Gastroesophageal sphincter (tissue), 4 donors: ENCODE results near the gene CAMTA2. TPM values are rescaled to one million over a fixed set of nuclear protein-coding genes. Genes with fewer than 3 reads are reported as not detected.

Experiments used
- ATAC-seq: fragments of 150-250 bp; one replicate; pipeline ENCODE4 v1.9.1; 2016; ENCODE audit warnings: mild to moderate bottlenecking, moderate library complexity
- H3K27ac ChIP-seq, 4 donors: fragments of 200-600 bp; sonication (generic) in 3 of 4; 1 replicate in 3 of 4; 2 replicates in 1 of 4; pipeline ENCODE4 v1.5.1; 2016 to 2019
- H3K27me3 ChIP-seq: fragments of 200-600 bp; sonication (generic); one replicate; pipeline ENCODE4 v1.5.1; 2019
- H3K36me3 ChIP-seq, 2 donors: fragments of 200-600 bp; sonication (generic); one replicate each; pipeline ENCODE4 v1.5.1; 2019; ENCODE audit warnings: control low read depth in 1 of 2
- H3K4me1 ChIP-seq, 3 donors: fragments of 200-600 bp; sonication (generic); 1 replicate in 2 of 3; 2 replicates in 1 of 3; pipeline ENCODE4 v1.5.1; 2016 to 2019; ENCODE audit warnings: control low read depth in 2 of 3
- H3K4me3 ChIP-seq, 2 donors: fragments of 200-600 bp; sonication (generic); one replicate each; pipeline ENCODE4 v1.5.1; 2019; ENCODE audit warnings: mild to moderate bottlenecking in 1 of 2, moderate library complexity in 1 of 2
- H3K9me3 ChIP-seq, 3 donors: fragments of 200-600 bp; sonication (generic); one replicate each; pipeline ENCODE4 v1.5.1; 2017 to 2019; ENCODE audit warnings: control low read depth in 2 of 3
- CTCF ChIP-seq, 4 experiments: fragments of 200-600 bp in 2 of 4; fragments of 450-650 bp in 2 of 4; sonication (generic) in 1 of 4; IDR thresholded peaks; one replicate each; pipeline ENCODE4 v1.5.1; 2017 to 2019; ENCODE audit warnings: antibody characterized with exemption in 4 of 4, mild to moderate bottlenecking in 2 of 4, moderate library complexity in 2 of 4
- EP300 ChIP-seq: sonication (generic); formaldehyde crosslinking; IDR thresholded peaks from one replicate; pipeline ENCODE4 v1.6.1; 2017; ENCODE audit warnings: antibody characterized with exemption, mild to moderate bottlenecking
- POLR2A ChIP-seq, 2 donors: fragments of 450-650 bp; IDR thresholded peaks; one replicate each; pipeline ENCODE4 v1.6.1; 2017; ENCODE audit warnings: antibody characterized with exemption in 2 of 2, mild to moderate bottlenecking in 2 of 2, moderate library complexity in 1 of 2
- POLR2AphosphoS5 ChIP-seq: sonication (generic); formaldehyde crosslinking; IDR thresholded peaks from one replicate; pipeline ENCODE4 v1.6.1; 2017; ENCODE audit warnings: antibody characterized with exemption
- WGBS, 2 donors: methylation state at CpG; one replicate each; pipeline ENCODE4 v1.1.5; 2018; ENCODE audit warnings: low coverage in 1 of 2; 5-methylcytosine and 5-hydroxymethylcytosine counted together
- total RNA-seq, 4 donors: library from RNA; depleted of rRNA; stranded (reverse); fragments of >200 nt; gene quantifications; one replicate each; pipeline ENCODE4 v1.1.0, GENCODE V29; 2016

CAMTA2 gene
- total RNA-seq, 4 donors from 2014 or later, result 16.7 to 50.0 (median 26.1) TPM

GRCh38 chr17:4947411-4948165, 39.9 kb downstream of the CAMTA2 start:
- H3K36me3 ChIP-seq, result peaks cover 0 to 42% of the 10 kb centered on the region in 2 donors
- peak overlapping the region; percentile 59 to 100 for H3K4me3 ChIP-seq
- no peaks in the 10 kb centered on the region for H3K27me3 ChIP-seq
- H3K9me3 ChIP-seq, result no peaks in the 10 kb centered on the region
- H3K27ac ChIP-seq, result peak overlapping the region; percentile 73 to 98 (median 97)
- TF ChIP-seq POLR2AphosphoS5, result peak; percentile 5
- no peak for TF ChIP-seq EP300
- TF ChIP-seq CTCF (IDR thresholded peaks at IDR 0.05), result no peak
- no CpG with 5 or more reads among the region's 56 CpGs for WGBS, 2 donors
- H3K4me1 ChIP-seq, result peaks cover 0 to 79% (median 37%) of the 10 kb centered on the region in 3 donors
- peak; percentile 38 for ATAC-seq

- no peak for ATAC-seq
- Histone ChIP-seq H3K27me3 (no peaks in the 10 kb centered on the region), H3K4me1 (peaks cover 0 to 83% (median 37%) of the 10 kb centered on the region in 3 donors), H3K27ac (peak overlapping the region; percentile 73 to 98 (median 97)), H3K36me3 (peaks cover 0 to 48% of the 10 kb centered on the region in 2 donors), H3K4me3 (peak overlapping the region; percentile 59 to 100), H3K9me3 (no peaks in the 10 kb centered on the region)
- WGBS, 2 donors, result 0% methylated on average over 1 to 5 of the region's 7 CpGs
- TF ChIP-seq POLR2A (IDR thresholded peaks at IDR 0.05) (no peak), EP300 (no peak), POLR2AphosphoS5 (no peak), CTCF (IDR thresholded peaks at IDR 0.05) (no peak)
Observed at GRCh38 chr17:4947010-4947410, 40.5 kb downstream of the CAMTA2 start.

- no peaks in the 10 kb centered on the region for H3K9me3 ChIP-seq
- peak overlapping the region; percentile 59 to 100 for H3K4me3 ChIP-seq
- ATAC-seq, result no peak
- peaks cover 0 to 83% (median 40%) of the 10 kb centered on the region in 3 donors for H3K4me1 ChIP-seq
- no peak for TF ChIP-seq CTCF (IDR thresholded peaks at IDR 0.05)
- 23 to 25% methylated on average over 12 to 13 of the region's 16 CpGs for WGBS, 2 donors
- no peaks in the 10 kb centered on the region for H3K27me3 ChIP-seq
- peaks cover 0 to 51% of the 10 kb centered on the region in 2 donors for H3K36me3 ChIP-seq
- H3K27ac ChIP-seq, result peak overlapping the region; percentile 73 to 98 (median 97)
Observed at GRCh38 chr17:4946312-4946976, 41.0 kb downstream of the CAMTA2 start.

- Histone ChIP-seq H3K4me3 (peak overlapping the region in 1 of 2 donors; percentile 100), H3K9me3 (no peaks in the 10 kb centered on the region), H3K27ac (peak overlapping the region; percentile 10 to 98 (median 97)), H3K4me1 (peaks cover 0 to 83% (median 41%) of the 10 kb centered on the region in 3 donors), H3K36me3 (peaks cover 0 to 51% of the 10 kb centered on the region in 2 donors), H3K27me3 (no peaks in the 10 kb centered on the region)
- ATAC-seq, result no peak
- TF ChIP-seq EP300, result no peak
- no peak for TF ChIP-seq POLR2AphosphoS5
- TF ChIP-seq CTCF (IDR thresholded peaks at IDR 0.05), result no peak
- TF ChIP-seq POLR2A (IDR thresholded peaks at IDR 0.05), result no peak
- 22 to 37% methylated on average over 2 to 4 of the region's 4 CpGs for WGBS, 2 donors
Observed at GRCh38 chr17:4945944-4946280, 41.6 kb downstream of the CAMTA2 start.
